ENCODE measurements around the gene SSX2B.
"Not testable (repeated sequence)": the region's sequence is repeated elsewhere in the genome, so short reads cannot be mapped to it uniquely, and the experiment has no call there.

The SSX2B gene

GRCh38 chrX:52750952-52751351, at the start of gene SSX2B:
Gene SSX2B (plus strand): TSS chrX:52751252. CDS start chrX:52752681, 1,429 bp downstream.
- DNase-seq: not testable (repeated sequence)

- DNase-seq: not testable (repeated sequence)
These were observed 44.0 kb upstream of the SSX2B start, which contains the start of gene SSX2 for GRCh38 chrX:52707078-52707477. Gene SSX2 (minus strand): TSS chrX:52707178. CDS start chrX:52705749, 1,429 bp downstream.

GRCh38 chrX:52765983-52766382, 14.9 kb downstream of the SSX2B start:
- not testable (repeated sequence) for DNase-seq

DNA sequence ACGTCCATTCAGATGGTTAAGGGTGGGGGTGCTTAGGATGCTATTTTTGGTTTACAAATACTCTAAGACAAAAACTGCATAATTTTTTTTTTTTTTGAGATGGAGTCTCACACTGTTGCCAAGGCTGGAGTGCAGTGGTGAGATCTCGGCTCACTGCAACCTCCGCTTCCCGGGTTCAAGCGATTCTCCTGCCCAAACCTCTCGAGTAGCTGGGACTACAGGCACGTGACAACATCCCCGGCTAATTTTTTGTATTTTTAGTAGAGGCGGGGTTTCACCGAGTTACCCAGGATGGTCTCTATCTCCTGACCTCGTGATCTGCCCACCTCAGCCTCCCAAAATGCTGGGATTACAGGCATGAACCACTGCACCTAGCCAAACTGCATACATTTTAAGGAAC, 22.5 kb downstream of the SSX2B start:
- DNase-seq: not testable (repeated sequence)

GRCh38 chrX:52797327-52797726, 46.3 kb downstream of the SSX2B start, which contains the start of gene SPANXN5:
Gene SPANXN5 (minus strand): TSS chrX:52797427. CDS start chrX:52797348, 79 bp downstream.
- DNase-seq: not testable (repeated sequence)

DNA sequence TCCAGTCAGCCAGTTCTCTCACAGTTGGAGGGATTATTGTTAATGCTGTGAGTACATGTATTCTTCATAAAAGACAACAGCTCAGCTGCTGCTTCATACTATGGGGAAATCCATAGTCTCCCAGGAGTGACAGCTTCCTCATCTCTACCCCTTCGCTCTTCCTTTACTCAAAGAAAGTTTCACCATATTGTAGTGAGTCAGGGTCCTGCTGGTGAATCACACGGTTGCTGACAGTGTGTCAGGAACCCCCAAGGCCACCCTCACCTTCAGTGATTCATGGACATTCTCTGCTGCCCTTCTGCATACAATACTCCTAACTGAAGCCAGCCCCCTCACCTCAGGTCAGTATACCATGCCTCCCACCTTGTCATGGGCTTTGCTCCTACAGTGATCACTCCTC, 53.8 kb downstream of the SSX2B start:
- not testable (repeated sequence) for DNase-seq
